ENCODE measurements around the gene CYP2S1.

The CYP2S1 gene

GRCh38 chr19:41249707-41250423, 56.8 kb downstream of the CYP2S1 start:
- DNase-seq (ENCODE audit: low read depth): no peak
- no peak overlapping the region for H3K4me3 ChIP-seq (ENCODE audit: low read length)
- TF ChIP-seq CTCF (conservative IDR thresholded peaks at IDR 0.05; ENCODE audit: low read length): no peak

GRCh38 chr19:41253660-41254059, 60.6 kb downstream of the CYP2S1 start:
- no peak overlapping the region for H3K4me3 ChIP-seq (ENCODE audit: low read length)
- TF ChIP-seq CTCF (conservative IDR thresholded peaks at IDR 0.05; ENCODE audit: low read length): no peak
- DNase-seq (ENCODE audit: low read depth): no peak

- no peak overlapping the region for H3K4me3 ChIP-seq (ENCODE audit: low read length)
- DNase-seq (ENCODE audit: low read depth): no peak
These were observed 62.2 kb downstream of the CYP2S1 start for GRCh38 chr19:41255171-41255570.

More at GRCh38 chr19:41255171-41255570, 62.2 kb downstream of the CYP2S1 start:
- no peak for TF ChIP-seq CTCF (conservative IDR thresholded peaks at IDR 0.05; ENCODE audit: low read length)

Measured in AG10803 (cell line).